Medulla oblongata (tissue), 1 donor: ENCODE results near the gene BTN2A1.
"Not testable (repeated sequence)": the region's sequence is repeated elsewhere in the genome, so short reads cannot be mapped to it uniquely, and the experiment has no call there.

Experiments
- DNase-seq: peaks from one replicate; pipeline ENCODE4 v3.0.0-alpha.2; 2015; ENCODE audit errors: extremely low spot score

BTN2A1 gene

GRCh38 chr6:26457806-26458688 is at the start of gene BTN2A1:
Gene BTN2A1, plus strand, starts transcription at chr6:26457955. Its CDS starts 682 bp downstream, at chr6:26458637.
- peak; percentile 99 for DNase-seq

GRCh38 chr6:26408828-26409730 is 48.7 kb upstream of the BTN2A1 start:
- no peak for DNase-seq

DNA sequence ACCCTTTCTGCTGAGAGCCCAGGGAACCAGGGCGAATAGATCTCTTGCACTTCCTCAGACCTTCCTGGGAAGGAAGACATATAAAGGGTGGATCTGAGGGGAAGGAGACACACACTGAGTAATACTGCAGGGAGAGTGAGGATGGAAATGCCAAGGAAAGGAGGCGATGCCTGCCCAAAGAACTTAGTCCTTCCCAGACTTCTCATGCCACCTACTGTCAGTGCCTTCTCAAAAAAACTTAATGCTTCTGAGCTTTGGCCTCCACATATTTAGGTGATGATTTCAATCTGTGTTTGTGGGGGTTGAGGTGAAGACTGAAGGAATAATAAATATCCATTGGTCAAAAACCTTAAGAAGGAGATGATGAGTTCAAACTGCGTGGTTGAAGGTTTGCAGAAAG is 46.0 kb upstream of the BTN2A1 start:
- no peak for DNase-seq

- no peak for DNase-seq
Measured at GRCh38 chr6:26412228-26412627, 45.5 kb upstream of the BTN2A1 start.

DNA sequence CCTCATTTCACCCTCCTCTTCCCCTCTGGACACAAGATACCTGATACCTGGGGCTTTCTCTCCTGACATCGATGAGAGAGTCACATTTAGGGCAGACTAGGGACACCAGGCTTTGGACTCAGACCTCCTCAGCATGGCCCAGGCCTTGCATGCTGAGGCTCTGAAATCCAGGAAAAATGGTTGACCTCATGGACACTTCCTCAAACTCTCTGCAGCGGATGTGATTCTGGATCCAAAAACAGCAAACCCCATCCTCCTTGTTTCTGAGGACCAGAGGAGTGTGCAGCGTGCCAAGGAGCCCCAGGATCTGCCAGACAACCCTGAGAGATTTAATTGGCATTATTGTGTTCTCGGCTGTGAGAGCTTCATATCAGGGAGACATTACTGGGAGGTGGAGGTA is 44.8 kb upstream of the BTN2A1 start:
- DNase-seq, result no peak

GRCh38 chr6:26414281-26414680 is 43.5 kb upstream of the BTN2A1 start:
- DNase-seq, result no peak

DNA sequence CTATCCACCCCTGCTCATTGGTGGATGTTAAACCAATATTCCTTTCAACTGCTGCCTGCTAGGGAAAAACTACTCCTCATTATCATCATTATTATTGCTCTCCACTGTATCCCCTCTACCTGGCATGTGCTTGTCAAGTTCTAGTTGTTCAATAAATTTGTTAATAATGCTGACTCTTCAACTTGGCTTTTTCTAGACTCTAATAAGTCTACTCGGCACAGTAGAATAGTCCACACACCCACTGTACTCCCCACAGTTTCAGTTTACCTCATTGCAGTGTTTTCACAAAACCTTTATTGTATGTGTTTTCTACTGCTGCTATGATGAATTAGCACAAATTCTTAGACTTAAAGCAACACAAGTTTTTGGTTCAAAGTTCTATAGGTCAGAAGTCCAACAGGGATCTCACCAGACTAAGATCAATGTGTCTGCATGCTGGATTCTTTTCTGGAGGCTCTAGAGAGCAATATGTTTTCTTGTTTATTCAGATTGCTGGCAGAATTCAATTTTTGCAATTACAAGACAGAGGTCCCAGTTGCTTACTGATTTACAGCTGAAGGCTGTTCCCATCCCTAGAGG is 42.6 kb upstream of the BTN2A1 start:
- DNase-seq, result no peak

- no peak for DNase-seq
Measured at GRCh38 chr6:26415791-26416190, 42.0 kb upstream of the BTN2A1 start.

DNA sequence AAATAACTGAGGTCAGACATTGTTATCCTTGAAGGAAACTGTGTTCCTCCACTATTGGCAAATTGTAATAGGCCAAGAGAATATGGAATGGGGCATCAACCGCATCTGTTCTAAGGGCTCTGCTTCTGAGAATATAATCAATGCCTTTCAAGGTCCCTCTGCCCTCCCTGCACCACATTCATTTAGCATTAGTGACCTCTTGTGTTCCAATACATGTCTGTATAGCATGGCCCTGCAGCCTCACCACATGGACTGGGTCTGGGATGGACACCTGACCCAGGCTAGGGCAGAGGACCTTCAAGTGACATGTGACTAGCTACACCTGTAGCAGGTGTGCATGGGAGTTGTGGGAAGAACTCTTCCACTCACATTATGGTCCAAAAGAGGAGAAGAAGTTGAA is 41.5 kb upstream of the BTN2A1 start:
- no peak for DNase-seq

DNA sequence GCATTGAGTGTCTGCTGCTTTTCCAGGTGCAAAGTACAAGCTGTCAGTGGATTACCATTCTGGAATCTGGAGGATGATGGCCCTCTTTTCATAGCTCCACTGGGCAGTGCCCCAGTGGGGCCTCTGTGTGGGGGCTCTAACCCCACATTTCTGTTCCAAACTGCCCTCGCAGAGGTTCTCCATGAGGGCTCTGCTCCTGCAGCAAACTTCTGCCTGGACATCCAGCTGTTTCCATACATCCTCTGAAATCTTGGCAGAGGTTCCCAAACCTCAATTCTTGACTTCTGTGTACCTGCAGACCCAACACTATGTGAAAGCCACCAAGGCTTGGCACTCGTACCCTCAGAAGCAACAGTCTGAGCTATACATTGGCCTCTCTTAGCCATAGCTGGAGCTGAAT is 39.7 kb upstream of the BTN2A1 start:
- DNase-seq, result not testable (repeated sequence)

DNA sequence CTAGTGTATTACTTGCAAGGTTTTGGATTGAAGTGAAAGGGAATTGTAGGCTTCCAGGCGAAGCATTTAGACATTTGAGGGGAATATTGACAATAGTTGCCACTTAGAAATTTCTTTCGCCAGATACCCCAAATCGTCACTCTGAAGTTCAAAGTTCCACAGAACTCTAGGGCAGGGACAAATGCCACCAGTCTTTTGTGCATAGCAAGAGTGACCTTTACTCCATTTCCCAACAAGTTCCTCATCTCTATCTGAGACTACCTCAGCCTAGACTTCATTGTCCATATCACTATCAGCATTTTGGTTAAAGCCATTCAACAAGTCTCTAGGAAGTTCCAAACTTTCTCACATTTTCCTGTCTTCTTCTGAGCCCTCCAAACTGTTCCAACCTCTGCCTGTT is 39.0 kb upstream of the BTN2A1 start:
- not testable (repeated sequence) for DNase-seq

- DNase-seq, result peak; percentile 34
Measured at GRCh38 chr6:26420688-26421171, 37.0 kb upstream of the BTN2A1 start.

DNA sequence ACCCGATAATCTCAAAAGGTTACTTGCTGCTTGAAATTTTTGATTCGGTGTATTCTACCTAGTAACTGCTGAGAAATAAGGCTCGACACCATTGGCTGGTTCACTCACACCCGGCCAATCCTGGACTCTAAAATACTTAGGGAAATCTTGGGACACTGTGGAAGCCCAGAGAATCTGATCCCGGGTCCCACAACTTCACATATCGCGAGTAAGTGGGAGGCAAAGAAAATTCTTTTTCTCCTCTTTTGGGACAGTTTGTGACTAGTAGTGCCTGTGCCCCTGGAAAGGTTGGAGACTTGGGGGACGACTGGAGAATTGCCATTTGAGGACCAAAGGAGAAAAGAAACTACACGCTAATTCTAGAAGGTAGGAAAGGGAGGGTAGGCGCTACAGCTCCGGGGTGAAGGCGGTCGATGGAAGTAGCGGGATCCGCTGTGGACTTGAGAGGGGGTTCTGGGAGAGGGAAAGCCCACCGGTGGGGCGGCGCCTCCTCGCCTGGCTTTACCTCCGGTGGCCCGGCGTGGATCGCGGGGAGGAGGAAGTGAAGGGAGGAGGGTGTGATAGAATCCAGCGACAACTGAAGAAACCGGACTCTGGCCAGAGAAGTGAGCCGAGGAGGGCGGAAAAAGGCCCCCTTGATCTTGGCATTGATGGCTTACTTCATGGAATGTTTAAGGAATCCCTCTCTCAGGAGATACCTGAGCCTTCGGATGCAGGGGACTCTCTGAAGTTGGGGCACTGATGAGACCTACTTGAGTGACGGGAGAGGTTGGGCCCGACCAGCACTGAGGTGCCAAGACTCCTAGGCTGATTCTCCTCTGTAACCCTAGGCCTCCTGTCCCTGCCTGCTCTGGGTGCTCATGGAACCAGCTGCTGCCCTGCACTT is 36.3 kb upstream of the BTN2A1 start:
- DNase-seq, result peak; percentile 97

GRCh38 chr6:26422329-26422728 is 35.4 kb upstream of the BTN2A1 start:
- DNase-seq, result no peak

DNA sequence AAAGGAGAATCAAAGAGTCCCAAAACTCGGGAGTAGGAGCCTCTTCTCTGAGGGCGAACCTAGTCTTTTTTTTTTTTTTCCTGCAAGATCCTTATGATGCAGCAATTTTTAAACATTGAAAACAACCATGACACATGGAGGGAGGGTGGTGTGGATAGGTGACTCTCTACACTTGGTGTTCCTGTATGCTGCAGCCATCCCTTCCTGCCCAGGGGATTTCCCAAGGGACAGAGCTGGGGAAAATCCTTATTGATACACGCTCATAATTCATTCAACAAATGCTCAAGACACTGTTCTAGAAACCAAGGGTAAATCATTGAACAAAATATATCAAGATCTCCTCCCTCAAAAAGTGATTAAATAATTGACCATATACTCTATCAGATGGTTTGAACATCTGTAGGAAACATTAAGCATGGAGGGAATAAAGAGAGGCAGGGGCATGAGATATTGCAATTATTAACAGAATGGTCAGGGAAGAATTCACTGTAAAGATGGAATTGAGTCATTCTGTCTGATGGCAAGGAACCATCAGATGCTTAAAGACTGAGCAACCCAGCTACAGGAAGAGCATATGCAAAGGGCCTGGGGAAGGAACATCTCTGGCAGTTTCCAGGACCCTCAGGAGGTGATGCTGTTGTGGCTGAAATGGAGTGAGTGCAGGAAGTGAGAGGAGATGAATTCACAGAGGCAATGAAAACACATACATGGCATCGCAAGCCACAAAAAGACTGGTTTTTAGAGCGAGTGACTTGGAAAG is 30.9 kb upstream of the BTN2A1 start:
- no peak for DNase-seq

DNA sequence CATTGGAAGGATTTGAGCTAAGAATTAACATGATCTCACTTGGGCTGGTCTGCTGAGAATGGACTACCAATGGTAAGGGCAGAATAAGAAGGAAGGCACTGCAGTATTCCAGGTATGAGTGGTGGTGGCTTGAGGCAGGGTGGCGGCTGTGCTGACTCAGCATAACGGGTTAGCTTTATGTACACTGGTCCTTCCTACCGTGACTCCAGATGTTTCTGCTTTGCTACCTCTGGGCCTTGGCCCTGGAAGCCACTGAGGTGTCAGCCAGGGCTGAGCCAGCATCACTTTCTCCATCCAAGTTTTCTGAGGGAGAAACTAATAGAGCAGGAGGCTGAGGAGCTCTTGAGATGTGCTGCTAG is 30.3 kb upstream of the BTN2A1 start:
- no peak for DNase-seq

DNA sequence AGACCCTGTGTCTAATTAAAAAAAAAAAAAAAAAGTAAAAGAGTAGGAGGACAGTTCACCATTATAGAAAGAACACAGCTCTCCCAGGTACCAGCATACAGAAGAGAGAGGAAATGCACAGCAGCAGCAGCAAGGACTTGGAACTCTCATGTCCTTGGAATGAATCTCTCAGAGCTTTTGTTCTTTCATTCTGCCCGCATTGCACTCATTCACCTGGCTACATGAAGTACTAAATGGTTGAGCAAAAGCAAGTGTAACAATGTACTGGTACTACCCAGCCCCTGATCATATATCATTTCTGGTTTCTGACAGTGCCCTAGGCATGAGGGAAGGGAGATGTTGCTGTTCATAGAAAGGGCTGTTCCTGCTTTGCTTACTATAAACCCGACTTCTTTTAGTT is 29.5 kb upstream of the BTN2A1 start:
- DNase-seq, result no peak

DNA sequence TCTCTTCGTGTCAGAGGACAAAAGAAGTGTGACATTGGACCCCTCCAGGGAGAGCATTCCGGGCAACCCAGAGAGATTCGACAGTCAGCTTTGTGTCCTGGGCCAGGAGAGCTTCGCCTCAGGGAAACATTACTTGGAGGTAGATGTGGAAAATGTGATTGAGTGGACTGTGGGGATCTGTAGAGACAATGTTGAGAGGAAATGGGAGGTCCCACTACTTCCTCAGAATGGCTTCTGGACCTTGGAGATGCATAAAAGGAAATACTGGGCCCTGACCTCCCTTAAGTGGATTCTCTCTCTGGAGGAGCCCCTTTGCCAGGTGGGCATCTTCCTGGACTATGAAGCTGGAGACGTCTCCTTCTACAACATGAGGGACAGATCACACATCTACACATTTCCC is 27.0 kb upstream of the BTN2A1 start:
- no peak for DNase-seq

DNA sequence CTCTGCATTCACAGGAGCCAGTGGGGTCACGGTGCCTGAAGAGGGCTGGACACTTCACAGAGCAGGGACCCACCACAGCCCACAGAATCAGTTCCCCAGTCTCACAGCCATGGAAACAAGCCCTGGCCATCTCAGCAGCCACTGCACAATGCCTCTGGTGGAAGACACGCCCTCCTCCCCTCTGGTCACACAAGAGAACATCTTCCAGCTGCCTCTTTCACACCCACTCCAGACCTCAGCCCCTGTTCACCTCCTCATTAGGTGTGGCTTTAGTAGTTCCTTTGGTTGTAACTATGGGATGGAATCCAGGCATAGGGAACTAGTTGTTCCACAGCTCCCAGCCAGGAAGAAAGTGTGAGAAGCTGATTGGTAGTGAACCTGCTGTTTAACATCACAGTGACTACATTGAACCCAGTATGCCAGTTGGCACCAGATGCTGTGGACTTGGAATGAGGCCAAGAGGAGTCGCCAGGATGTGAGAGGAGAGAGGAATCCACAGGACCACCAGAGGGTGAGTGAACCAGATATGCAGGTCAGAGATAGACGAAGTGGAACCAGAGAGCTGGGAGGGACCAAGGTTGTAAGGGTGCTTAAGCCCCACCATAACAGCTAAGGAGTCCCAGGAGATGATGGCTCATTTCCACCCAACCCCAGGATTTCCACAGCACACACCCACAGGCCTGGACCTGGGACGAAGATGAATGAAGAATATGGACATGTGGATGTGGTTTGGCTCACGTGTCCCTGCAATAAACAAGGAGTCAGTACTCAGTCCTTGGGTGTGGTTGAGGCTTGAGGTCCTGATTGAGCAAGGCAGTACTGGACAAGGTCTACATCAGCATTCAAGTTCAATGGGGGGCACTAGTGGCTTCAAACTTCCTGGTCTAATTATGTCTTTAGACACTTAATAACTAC is 26.2 kb upstream of the BTN2A1 start:
- no peak for DNase-seq
